GM18861 (cell line): Measurements from ENCODE around the gene P2RY1.

Experiments
- ATAC-seq: cut with Tn5 transposase; IDR thresholded peaks from one replicate; pipeline ENCODE4 v1.9.1; 2021; ENCODE audit not compliant: unreplicated experiment

P2RY1 gene, protein sequence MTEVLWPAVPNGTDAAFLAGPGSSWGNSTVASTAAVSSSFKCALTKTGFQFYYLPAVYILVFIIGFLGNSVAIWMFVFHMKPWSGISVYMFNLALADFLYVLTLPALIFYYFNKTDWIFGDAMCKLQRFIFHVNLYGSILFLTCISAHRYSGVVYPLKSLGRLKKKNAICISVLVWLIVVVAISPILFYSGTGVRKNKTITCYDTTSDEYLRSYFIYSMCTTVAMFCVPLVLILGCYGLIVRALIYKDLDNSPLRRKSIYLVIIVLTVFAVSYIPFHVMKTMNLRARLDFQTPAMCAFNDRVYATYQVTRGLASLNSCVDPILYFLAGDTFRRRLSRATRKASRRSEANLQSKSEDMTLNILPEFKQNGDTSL

DNA sequence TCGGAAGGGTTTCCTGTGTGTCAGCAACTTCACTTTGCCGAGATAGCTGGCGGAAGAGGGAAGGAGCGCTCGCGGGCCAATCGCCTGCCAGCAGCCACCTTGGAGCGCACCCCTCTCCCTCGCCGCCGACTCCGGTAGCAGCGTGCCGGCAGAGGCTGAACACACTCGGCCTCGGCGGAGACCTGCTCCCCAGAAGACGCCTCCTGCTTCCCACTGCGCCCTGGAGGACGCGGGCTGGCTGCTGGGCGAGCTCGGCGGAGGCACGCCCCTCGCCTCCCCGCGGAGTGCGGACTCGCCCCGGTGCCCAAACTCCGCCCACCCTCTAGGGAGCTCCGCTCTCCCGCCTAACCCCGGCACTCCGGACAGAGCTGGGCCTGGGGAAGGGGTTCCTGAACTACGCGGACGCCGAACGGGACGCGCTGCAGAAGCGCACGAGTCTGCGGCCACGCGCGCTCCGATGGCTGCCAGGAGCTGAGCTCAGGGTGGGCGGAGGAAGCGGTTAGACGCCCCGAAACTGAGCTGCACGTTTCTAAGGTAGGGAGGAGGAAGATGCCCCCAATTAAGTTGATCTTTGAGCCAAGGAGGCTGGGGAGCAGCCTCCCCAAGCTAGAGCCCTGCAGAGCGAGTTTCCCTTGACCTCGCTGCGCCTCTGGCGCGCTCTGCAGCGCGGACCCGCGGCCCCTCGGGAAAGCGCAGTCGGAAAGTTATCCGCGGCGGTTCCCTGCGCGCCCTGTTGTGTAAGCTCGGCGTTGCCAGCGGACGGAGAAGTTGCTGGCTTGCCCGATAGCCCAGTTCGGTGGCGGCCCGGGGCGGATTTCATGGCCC is at the start of gene P2RY1:
Gene P2RY1 (plus strand): TSS at position 356 of the 825 bp plus-strand sequence. CDS start 652 bp downstream, outside the sequence.
- ATAC-seq, result peak; percentile 77

DNA sequence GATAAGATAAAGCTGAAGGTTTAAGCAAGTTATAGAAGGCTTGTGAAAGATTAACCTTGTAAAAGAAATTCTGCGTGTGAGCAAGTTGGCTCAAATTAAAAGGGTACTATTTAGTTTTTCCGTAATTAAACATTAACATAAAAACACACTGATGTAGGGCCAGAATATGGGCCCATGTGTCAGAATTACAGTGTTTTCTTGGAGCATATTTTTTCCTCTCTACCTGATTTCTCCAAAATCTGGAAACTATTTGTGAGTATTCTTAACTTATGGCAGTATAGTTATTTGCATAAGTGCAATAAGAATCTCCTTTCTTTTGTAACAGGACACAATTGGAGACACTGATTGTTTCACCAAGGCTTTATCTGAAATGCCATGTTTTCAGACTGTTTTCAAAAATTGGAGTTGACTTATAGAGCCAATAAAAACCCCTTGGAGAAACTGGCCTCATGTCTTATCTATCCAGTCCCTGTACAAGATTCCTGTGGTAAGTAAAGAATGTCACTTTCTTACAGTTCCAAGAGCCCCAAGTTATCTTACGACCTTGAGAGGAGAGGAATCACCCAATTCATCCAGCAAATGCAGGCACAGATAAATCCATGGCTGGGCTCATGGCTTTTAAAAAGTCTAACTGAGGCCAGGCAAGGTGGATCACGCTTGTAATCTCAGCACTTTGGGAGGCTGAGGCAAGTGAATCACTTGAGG is 47.8 kb upstream of the P2RY1 start:
- ATAC-seq, result no peak

DNA sequence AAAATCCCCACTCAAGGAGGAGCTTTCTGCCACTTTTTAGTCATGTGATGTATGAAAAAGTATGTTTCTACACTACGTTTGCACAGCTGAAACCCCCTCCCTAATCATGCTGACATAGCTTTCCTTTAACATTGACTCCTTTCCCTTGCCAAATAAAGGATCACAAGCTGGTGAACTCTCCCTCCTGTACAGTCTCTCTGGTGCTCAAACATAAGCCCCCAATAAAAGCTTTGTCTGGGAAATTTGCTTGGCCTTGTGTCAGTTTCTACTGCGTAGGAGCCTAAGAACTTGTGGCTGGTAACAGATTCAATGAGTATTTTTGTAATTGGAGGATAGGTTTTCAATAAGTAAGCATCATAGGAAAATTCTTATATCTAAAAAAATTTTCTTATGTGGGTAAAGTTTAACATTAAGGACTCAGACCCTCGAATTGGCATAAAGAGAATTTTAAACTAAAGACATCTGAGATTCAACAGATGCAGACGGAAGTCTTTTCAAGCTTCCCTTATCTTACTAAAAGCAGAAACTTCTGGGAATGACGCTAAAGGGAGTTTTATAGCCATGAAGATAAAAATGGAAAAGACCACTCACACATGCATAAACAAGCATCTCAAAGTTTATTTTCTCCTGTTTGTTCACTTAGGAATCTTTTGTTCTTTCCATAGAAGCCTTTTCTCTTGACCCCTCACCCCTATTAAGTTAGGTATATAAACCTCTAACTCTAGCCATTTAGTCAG is 44.1 kb upstream of the P2RY1 start:
- no peak for ATAC-seq

DNA sequence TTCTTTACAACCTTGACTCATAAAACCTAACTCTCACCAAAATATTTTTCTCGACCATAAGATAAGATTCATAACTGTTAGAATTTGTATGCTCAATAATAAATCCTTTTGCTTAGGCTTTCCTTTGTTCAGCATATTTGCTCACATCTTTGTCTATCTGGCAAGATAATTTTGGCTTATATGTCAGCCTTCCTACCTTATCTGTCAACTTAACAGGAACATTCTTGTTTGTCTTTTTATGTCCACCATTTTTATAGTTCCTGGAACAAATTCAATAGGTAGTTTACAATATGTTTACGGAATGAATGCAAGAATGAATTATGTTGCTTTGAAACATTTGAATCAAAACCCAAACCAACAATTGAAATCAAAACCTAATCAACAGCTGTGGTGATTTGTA is 41.0 kb upstream of the P2RY1 start:
- no peak for ATAC-seq

DNA sequence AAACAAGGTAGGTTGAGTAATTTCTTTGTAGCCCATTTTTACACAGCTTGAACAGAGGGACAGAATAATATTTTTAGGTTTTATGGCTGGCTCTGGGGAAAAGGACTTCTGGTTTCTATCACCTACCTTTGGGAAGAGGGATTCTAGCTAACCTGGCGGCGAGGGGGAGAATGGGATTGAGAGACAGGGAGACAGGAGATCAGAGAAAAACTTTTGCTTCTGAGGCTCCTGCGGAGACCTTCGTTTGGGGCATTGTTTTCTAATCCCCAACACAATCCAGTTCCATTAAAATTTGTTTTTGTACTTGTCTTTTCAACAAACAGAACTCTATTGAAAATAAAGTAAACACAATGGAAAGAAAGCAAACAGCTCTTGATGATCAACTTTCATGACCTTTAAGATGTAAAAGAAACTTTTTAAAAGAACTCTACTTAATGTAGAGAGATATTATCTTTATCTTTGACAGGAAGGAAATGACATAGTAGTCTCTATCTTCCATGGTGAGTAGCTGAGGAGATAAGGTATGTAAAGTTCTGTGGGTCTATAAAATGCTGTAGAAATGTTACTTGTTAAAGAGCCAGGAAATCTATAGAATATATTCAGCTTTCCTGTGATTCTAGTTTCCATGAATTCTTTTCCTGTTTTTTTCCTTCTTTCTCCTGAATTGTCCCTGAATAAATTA is 37.0 kb upstream of the P2RY1 start:
- ATAC-seq, result no peak

DNA sequence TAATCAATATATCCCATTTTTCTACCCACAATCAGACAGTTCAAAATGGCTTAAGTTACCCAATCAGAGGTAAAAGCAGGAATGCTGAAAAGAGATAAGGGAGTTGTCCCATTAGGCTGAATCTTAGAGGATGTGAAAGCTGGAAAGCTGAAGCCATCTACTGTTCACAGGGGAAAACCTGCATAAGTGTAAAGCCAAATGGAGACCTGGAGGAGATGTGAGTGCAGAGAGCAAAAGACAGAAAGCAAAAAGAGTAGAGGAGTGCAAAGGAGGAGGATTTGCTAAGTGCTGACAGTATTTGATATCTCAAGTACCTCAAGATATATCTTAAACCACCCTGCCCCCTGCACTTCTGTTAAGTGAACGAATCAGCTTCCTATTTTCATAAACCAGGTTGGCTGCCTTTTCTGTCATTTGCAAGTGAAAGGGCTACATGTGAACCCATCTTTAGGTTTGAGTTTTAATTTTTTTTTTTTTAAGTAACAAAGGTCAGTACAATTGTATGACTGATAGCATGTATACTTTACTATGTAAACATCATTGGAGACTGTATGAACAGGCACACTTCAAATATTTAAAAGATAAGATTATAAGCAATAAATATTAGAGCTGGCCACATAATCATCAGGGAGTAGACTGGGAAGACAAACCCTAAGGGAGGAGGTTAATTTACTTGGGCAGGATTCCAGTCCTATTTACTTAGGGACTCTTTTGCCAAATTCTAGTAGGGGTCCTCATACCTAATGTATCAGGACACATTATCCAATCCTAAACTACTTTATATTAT is 22.8 kb upstream of the P2RY1 start:
- ATAC-seq, result no peak

DNA sequence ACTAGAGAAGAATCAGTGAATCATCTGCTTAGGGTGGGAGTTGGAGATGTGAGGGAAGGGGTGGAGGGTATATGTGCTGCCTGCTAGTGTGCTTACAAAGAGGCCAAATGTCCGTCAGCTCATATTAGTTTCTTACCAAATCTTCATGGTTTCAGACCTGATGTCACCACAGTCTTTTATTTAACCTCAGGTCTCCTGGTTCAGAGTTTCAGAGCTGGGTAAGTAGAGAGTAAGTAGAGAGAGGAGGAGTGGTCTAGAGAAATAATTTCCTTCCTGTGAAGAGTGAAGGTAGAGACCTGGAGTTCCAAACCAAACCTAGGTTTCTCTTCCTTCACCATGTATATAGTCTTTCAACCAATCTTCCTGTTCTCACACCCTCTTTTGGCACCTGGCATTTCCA is 17.5 kb upstream of the P2RY1 start:
- no peak for ATAC-seq

DNA sequence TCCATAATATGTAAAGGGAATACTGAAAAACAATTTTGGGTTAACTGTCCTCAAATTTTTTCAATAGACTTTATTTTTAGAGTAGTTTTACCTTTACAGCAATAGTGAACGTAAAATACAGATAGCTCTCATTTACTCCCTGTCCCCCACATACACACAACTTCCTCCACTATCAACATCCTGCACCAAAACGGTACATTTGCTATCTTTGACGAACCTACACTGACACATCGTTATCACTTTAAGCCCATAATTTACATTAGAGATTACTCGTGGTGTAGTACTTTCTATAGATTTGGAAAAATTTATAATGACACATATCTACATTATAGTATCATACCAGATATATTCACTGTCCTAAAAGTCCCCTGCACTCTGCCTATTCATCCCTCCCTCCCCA is 16.9 kb upstream of the P2RY1 start:
- no peak for ATAC-seq

DNA sequence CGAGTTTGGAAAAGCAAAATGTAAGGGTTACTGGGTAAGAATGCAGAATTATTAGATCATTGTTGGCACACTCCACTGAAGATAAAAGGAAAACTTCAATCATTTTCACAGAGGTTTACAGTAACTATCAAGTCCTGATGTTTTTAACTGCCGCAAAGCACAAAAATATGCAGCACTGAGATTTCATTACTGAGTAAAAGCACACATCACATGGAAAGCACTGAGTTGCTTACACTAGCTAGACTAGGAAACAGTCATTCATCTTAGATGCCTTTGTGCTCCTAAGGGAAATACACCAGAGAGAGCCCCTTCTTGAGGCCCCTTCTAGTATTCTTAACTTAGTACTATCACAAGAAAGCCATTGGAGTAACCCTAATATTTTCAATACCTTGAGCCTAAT is 11.8 kb upstream of the P2RY1 start:
- no peak for ATAC-seq

DNA sequence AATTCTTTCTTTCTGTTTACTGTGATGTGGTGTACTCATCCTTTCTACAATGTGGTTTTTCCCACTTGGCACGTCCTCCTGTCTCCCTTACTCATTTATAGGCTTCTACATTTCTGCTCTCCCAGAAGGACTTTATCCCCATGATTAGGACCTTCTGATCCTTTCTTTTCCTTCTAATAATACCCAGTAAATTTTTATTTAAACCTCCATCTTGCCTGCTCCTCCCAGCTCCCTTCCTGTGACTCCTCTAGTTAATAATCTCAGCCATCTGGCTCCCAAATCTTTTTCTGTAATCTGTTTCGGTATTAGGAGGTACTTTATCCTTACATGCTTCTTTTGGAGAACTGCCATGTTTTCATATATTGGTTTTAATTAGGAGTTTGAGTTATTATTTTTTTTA is 11.2 kb upstream of the P2RY1 start:
- no peak for ATAC-seq

DNA sequence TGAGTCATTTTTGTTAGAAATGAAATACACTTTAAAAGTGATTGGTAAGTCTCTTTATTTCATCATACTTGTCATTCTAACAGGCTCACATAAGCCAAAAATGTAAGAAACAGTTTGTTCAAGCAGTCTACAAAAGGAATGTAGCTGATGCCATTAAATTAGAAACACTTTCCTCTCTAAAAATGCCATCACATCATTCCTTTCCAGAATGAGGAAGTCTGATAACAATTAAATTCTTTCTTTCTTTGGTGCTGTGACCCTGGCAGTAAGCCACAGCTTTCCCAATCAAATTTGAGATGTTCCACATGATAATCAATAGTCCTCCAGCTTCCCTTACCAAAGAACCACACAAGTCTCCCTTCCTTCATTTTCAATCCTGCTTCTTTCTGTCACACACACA is 9.4 kb upstream of the P2RY1 start:
- no peak for ATAC-seq

DNA sequence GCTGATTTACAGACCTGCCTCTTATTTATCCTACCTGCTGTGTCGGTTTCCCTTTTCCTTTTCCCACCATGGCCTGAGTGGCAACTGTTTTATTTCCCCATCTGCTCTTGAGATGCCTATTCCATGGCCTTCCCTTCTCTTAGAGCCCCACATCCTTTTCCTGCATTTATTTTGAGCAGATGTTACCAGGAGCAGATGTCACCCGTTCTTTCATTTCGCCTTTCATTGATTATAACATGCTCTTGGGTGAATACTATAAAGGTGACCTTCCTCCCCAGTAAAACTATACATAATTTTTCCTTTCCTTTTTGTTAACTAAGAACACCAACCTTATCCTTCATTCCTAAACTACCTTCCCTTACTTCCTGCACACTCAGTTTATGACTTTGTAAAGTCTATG is 8.5 kb upstream of the P2RY1 start:
- no peak for ATAC-seq

DNA sequence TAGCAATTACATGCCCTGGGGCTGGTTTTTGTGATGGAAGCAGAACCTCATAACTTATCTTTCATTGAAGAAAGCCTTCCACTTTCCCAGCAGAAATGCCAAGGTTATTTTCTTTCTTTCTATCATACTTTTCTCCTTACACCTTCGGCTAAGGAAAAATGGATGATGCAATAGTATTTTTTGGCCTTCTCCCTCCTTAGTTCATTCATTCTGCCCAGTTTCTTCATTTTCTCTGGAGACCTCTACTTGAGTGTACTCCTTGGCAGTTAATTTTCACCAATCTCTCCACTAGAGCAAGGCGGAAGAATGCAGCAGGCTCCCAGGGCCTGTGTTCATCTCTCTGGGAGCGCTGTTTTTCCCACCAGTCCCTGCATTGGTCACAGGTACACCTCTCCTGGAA is 7.6 kb upstream of the P2RY1 start:
- no peak for ATAC-seq

DNA sequence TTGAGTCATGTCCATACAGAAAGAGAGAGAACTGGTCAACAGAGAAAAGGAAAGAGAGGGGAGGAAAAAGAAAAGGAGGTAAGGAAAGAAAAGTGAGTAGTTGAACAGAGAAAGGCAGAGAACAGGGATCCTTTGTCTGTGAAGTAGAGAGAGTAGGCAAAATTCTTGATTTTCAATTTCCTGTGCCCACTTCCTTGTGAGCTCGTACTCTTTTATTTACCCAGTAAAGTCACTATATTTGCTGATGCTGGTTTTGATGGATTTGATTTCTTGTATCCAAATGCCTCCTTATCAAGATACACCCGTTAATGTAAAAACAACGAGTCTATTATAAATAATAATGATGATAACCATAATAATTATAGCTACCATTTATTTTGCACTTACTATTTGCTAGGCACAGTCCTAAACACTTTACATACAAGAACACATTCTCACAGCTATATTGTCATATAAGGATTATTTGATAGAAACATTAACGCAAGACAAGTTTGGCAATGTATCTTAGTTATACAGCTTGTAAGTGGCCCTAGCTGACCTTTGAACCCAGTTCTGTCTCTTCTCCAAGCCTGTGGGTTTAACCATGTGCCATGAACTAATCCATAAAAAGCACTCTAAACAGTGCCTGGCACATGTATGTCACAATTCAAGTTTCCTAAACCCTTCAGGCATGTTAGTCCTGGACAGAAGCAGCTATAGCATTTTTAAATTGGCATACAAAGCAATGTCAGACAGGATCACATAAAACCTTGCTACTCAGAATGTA is 6.7 kb upstream of the P2RY1 start:
- no peak for ATAC-seq

DNA sequence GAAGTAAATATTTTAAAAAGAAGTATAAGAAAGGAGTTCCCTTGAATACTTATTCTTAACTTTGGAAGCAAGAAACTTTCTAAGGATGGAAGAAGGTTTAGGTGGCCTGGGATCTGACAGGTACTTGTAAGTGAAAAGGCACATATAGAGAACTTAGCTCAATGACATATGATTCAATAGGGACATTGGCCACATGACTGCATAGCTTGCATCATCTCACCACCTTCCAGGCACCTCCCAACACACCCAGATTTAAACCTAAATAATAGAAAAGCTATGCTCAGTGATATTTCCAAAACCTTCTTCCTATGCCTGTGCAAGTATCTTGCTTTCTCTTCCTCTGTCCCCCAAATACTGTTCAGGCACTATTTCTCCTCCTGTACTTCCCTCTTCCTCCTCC is 4.7 kb upstream of the P2RY1 start:
- no peak for ATAC-seq

DNA sequence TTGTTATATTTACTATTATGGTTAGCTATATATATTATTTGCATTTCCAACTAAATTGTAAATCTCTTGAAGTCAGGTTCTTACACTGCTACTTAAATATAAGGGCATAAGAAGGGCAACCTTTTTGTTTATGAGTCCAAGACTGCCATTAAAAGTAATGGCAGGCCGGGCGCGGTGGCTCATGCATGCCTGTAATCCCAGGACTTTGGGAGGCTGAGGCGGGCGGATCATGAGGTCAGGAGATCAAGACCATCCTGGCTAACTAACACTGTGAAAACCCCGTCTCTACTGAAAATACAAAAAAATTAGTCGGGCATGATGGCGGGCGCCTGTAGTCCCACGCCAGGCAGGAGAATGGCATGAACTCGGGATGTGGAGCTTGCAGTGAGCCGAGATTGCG is 2.9 kb upstream of the P2RY1 start:
- no peak for ATAC-seq

DNA sequence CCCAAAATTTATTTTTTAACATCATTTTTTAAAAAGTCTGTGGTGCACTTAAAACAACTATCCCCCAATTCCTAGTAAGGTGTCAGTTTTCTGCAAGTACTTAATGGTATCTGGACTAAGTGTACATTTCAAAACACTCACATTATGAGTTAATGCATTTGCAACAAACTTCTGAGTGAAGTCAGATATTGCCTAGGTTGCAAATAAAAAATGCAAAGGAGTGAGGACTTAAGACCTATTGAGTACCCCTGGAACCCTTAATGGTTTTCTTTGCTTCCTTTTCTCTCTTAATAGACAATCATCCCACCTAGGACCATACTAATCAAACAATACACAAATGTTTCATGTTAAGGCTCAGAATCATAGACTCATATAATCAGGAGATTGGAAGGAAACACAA is 1.8 kb upstream of the P2RY1 start:
- no peak for ATAC-seq

DNA sequence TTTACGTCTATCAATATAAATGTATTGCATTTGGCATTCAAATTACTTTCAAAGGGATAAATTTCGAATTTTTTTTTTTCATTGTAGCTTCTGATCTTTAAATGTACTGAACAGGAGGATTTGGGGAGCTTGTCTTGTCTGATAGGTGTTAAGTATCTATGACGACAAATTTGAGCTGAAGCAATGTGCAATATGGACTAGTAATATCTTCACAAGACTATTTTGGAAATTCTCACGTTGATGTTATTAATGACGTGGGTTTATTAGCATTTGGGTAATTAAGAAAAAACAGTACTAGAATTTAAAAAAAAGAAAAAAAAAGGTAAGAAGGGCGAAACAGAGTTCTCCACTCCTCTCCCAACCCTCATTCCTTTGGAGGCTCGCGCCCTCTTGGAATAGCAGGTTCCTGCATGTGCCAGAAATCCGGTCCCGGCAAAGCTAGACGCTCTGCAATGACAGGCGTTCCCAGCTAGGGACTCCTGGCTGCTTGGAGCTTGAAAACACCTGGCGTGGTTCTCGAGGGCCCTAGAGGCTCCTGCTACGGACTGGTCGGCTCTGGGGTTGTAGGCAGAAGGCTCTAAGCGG is 648 bp upstream of the P2RY1 start:
- no peak for ATAC-seq
